Sigmoid colon (tissue), 4 donors: ENCODE measurements around the gene AK1.
"Not testable (repeated sequence)": the region's sequence is repeated elsewhere in the genome, so short reads cannot be mapped to it uniquely, and the experiment has no call there.

ENCODE experiments used
- CTCF ChIP-seq, 4 experiments: fragments of 450-650 bp in 3 of 4; fragments of 200-600 bp in 1 of 4; IDR thresholded peaks; one replicate each; pipeline ENCODE4 v1.5.1; 2016 to 2019; ENCODE audit warnings: antibody characterized with exemption in 4 of 4, mild to moderate bottlenecking in 3 of 4, moderate library complexity in 2 of 4
- POLR2AphosphoS5 ChIP-seq, 4 donors: sonication (generic); formaldehyde crosslinking; IDR thresholded peaks; one replicate each; pipeline ENCODE4 v1.6.1; 2017; ENCODE audit warnings: antibody characterized with exemption in 4 of 4

- not testable (repeated sequence) for TF ChIP-seq POLR2AphosphoS5, CTCF (IDR thresholded peaks at IDR 0.05)
Measured at GRCh38 chr9:127881715-127882114, 4.2 kb upstream of the AK1 start.
